Activated CD8-positive, alpha-beta memory T cell treated with anti-CD3 and anti-CD28 coated beads for 24 hours (primary cell): ENCODE data around the gene SUPT7L.
"Not testable (repeated sequence)": the region's sequence is repeated elsewhere in the genome, so short reads cannot be mapped to it uniquely, and the experiment has no call there.

Source experiments
- DNase-seq: peaks from one replicate; pipeline ENCODE4 v3.0.0-alpha.2; 2020

Gene SUPT7L

GRCh38 chr2:27683390-27684071, 20.1 kb upstream of the SUPT7L start:
- DNase-seq = peak; percentile 91

- DNase-seq = not testable (repeated sequence)
Observed at GRCh38 chr2:27682334-27682771, 18.9 kb upstream of the SUPT7L start.

- no peak for DNase-seq
Observed at GRCh38 chr2:27681841-27682240, 18.4 kb upstream of the SUPT7L start.

GRCh38 chr2:27680571-27680970, 17.2 kb upstream of the SUPT7L start:
- no peak for DNase-seq

- DNase-seq = no peak
Observed at GRCh38 chr2:27672723-27673486, 9.5 kb upstream of the SUPT7L start.

GRCh38 chr2:27671235-27671634, 7.8 kb upstream of the SUPT7L start:
- no peak for DNase-seq

- no peak for DNase-seq
Observed at GRCh38 chr2:27667446-27667845, 4.0 kb upstream of the SUPT7L start.

- no peak for DNase-seq
Observed at GRCh38 chr2:27664622-27665363, 1.4 kb upstream of the SUPT7L start.

GRCh38 chr2:27664154-27664574, 750 bp upstream of the SUPT7L start:
- no peak for DNase-seq

- no peak for DNase-seq
Observed at GRCh38 chr2:27661371-27661770, 2.0 kb downstream of the SUPT7L start.

- DNase-seq = no peak
Observed at GRCh38 chr2:27655155-27655951, 8.1 kb downstream of the SUPT7L start.

- DNase-seq = no peak
Observed at GRCh38 chr2:27653397-27653796, 10.0 kb downstream of the SUPT7L start.

GRCh38 chr2:27652790-27653189, 10.6 kb downstream of the SUPT7L start:
- no peak for DNase-seq

- no peak for DNase-seq
Observed at GRCh38 chr2:27652341-27652740, 11.1 kb downstream of the SUPT7L start.

GRCh38 chr2:27651056-27651455, 12.4 kb downstream of the SUPT7L start:
- no peak for DNase-seq

GRCh38 chr2:27647737-27648136, 15.7 kb downstream of the SUPT7L start:
- DNase-seq = no peak

GRCh38 chr2:27647289-27647688, 16.1 kb downstream of the SUPT7L start:
- no peak for DNase-seq

- no peak for DNase-seq
Observed at GRCh38 chr2:27645197-27645596, 18.2 kb downstream of the SUPT7L start.

GRCh38 chr2:27640722-27641245, 22.6 kb downstream of the SUPT7L start:
- DNase-seq = no peak

- DNase-seq = no peak
Observed at GRCh38 chr2:27638709-27639108, 24.7 kb downstream of the SUPT7L start.

GRCh38 chr2:27638037-27638637, 25.3 kb downstream of the SUPT7L start:
- DNase-seq = no peak

- no peak for DNase-seq
Observed at GRCh38 chr2:27636766-27637165, 26.6 kb downstream of the SUPT7L start.
